Kidney (tissue), 22 donors: ENCODE measurements around the gene F13B. TPM values are rescaled to one million over a fixed set of nuclear protein-coding genes. Genes with fewer than 3 reads are reported as not detected.
A peak's percentile ranks its signal among the peaks of the same experiment; 100 is the strongest.

Experiments
- DNase-seq, 5 donors: peaks; one replicate each; pipeline ENCODE4 v3.0.0-alpha.2; 2013 to 2020
- FAIRE-seq: peaks from 2 replicates; lab custom pipeline; 2012; peaks lifted over from hg19 to GRCh38; lab: Jason Lieb, UNC
- H3K27ac ChIP-seq, 2 donors: one replicate each; pipeline ENCODE4 v1.7.0; 2013; ENCODE audit warnings: low read depth in 2 of 2, low read length in 2 of 2, inconsistent platforms in 1 of 2
- H3K27me3 ChIP-seq: one replicate; pipeline ENCODE4 v1.7.1; 2013; ENCODE audit warnings: low read length, inconsistent platforms; ENCODE audit not compliant: control insufficient read depth, insufficient read depth
- H3K36me3 ChIP-seq, 3 donors: one replicate each; pipeline versions ENCODE4 v1.7.0 to v1.7.1; 2013; ENCODE audit warnings: low read length in 3 of 3, control low read depth in 1 of 3, inconsistent platforms in 1 of 3; ENCODE audit not compliant: insufficient read depth in 3 of 3, control insufficient read depth in 2 of 3
- H3K4me1 ChIP-seq, 3 donors: one replicate each; pipeline versions ENCODE4 v1.7.0 to v1.7.1; 2013; ENCODE audit warnings: low read length in 3 of 3, inconsistent platforms in 1 of 3, low read depth in 1 of 3; ENCODE audit not compliant: control insufficient read depth in 2 of 3, insufficient read depth in 2 of 3
- H3K4me3 ChIP-seq, 3 donors: one replicate each; pipeline versions ENCODE4 v1.7.0 to v1.8.1; 2013; ENCODE audit warnings: low read length in 3 of 3, control low read depth in 1 of 3, inconsistent platforms in 1 of 3
- H3K9ac ChIP-seq, 3 donors: one replicate each; pipeline versions ENCODE4 v1.7.0 to v1.7.1; 2013; ENCODE audit warnings: low read length in 3 of 3, control low read depth in 1 of 3, inconsistent platforms in 1 of 3
- H3K9me3 ChIP-seq, 3 donors: one replicate each; pipeline versions ENCODE4 v1.7.0 to v1.7.1; 2013; ENCODE audit warnings: low read length in 3 of 3, control low read depth in 1 of 3, inconsistent platforms in 1 of 3; ENCODE audit not compliant: control insufficient read depth in 2 of 3, insufficient read depth in 1 of 3
- CTCF ChIP-seq: IDR thresholded peaks from 3 replicates; pipeline ENCODE4 v1.5.1; 2012; ENCODE audit warnings: mild to moderate bottlenecking, moderate library complexity, borderline replicate concordance; ENCODE audit not compliant: insufficient read depth; ENCODE audit errors: extremely low read depth
- intact Hi-C: fragments of 100-400 bp; cut with DNase I; formaldehyde crosslinking; loops from one replicate; pipeline ENCODE4 v1.11.1; 2022
- long read RNA-seq, 10 donors: library from polyadenylated mRNA in 1 of 10; unstranded in 1 of 10; transcript quantifications; one replicate each; pipeline ENCODE4 v2.0.0 and lab custom pipeline, GENCODE V29; 2021 to 2026
- polyA plus RNA-seq: library from polyadenylated mRNA; stranded (reverse); fragments of 350-450 nt; fragmentation: Illumina TruSeq; extraction: RNeasy Lipid Tissue Mini Kit (QIAGEN cat#74804); gene quantifications from one replicate; pipeline ENCODE4 v1.2.3, GENCODE V29; 2014; ENCODE audit warnings: low read depth, low replicate concordance; ENCODE audit not compliant: insufficient read depth
- total RNA-seq: library from RNA; stranded (reverse); fragmentation: NEBNext Ultra II Directional; extraction: Animal tissue kit (Norgen Biotek cat#: 25700); gene quantifications from one replicate; pipeline ENCODE4 v1.2.1, GENCODE V29; 2021
- donor health status: control.
- donor health status: control.
- donor health status: control.
- donor health status: control.
- donor health status: control.
- donor health status: DM: yes; HTN: yes; CAD: no.
- donor health status: Normal renal cell carcinoma (clear cell type).

The F13B gene
- not detected for total RNA-seq
- not detected for polyA plus RNA-seq
- long read RNA-seq, donor 1, result 0 reads
- long read RNA-seq, donor 2, result 0 reads
- long read RNA-seq, donor 3, result 0 reads
- long read RNA-seq, donor 4, result 0 reads
- long read RNA-seq, donor 5, result 0 reads
- long read RNA-seq, donor 6, result 0 reads
- long read RNA-seq, donor 7, result 0 reads
- long read RNA-seq, donor 8, result 0 reads
- long read RNA-seq, donor 9, result 0 reads
- long read RNA-seq, donor 10, partial matches to known transcripts, result 0 of 1 reads
- long read RNA-seq, donor 10, other reads (novel, unspliced or antisense), result 0 of 1 reads

GRCh38 chr1:197066719-197067456, at the start of gene F13B:
F13B (minus strand) TSS chr1:197067260; CDS start chr1:197067223, 37 bp downstream.
- no peak within 1 kb of the TSS for H3K9ac ChIP-seq
- no peak within 1 kb of the TSS for H3K27ac ChIP-seq
- FAIRE-seq (peak; percentile 39), DNase-seq (no peak)
- intact Hi-C loops, result no loop called here
- H3K9me3 ChIP-seq, result no peaks in the 10 kb centered on the region
- H3K4me3 ChIP-seq, result no peak within 1 kb of the TSS
- no peak for TF ChIP-seq CTCF
- no peaks in the 10 kb centered on the region for H3K4me1 ChIP-seq
- H3K36me3 ChIP-seq, result no peaks in the 10 kb centered on the region
- H3K27me3 ChIP-seq, result no peaks in the 10 kb centered on the region

- Histone ChIP-seq H3K27me3 (no peaks in the 10 kb centered on the region), H3K4me3 (no peak overlapping the region), H3K27ac (no peak overlapping the region), H3K36me3 (no peaks in the 10 kb centered on the region), H3K4me1 (no peaks in the 10 kb centered on the region), H3K9me3 (no peaks in the 10 kb centered on the region), H3K9ac (no peak overlapping the region)
- no peak for TF ChIP-seq CTCF
- no peak for DNase-seq
- FAIRE-seq, result no peak
- intact Hi-C loops, result no loop called here
Measured at GRCh38 chr1:197116156-197116555, 49.1 kb upstream of the F13B start.

GRCh38 chr1:197106869-197107268, 39.8 kb upstream of the F13B start:
- intact Hi-C loops, result no loop called here

More at GRCh38 chr1:197106869-197107268, 39.8 kb upstream of the F13B start:
- no peaks in the 10 kb centered on the region for H3K9me3 ChIP-seq
- no peak for DNase-seq
- no peak overlapping the region for H3K9ac ChIP-seq
- H3K4me3 ChIP-seq, result no peak overlapping the region
- TF ChIP-seq CTCF, result no peak
- H3K27ac ChIP-seq, result no peak overlapping the region
- H3K27me3 ChIP-seq, result no peaks in the 10 kb centered on the region
- no peaks in the 10 kb centered on the region for H3K36me3 ChIP-seq
- H3K4me1 ChIP-seq, result no peaks in the 10 kb centered on the region
- no peak for FAIRE-seq
